HCT116 (cell line): ENCODE results near the gene ABCA3.

Experiments
- CEBPB ChIP-seq: IDR thresholded peaks from 2 replicates; pipeline ENCODE4 v1.6.1; 2012; ENCODE audit warnings: low read depth
- EGR1 ChIP-seq: IDR thresholded peaks from 2 replicates; pipeline ENCODE4 v1.6.1; 2012; ENCODE audit warnings: low read depth
- EZH2 ChIP-seq: fragments of 200-600 bp; sonication (generic); IDR thresholded peaks from 2 replicates; pipeline ENCODE4 v1.6.1; 2017; ENCODE audit warnings: antibody characterized with exemption, mixed run types
- EZH2phosphoT487 ChIP-seq: fragments of 200-600 bp; IDR thresholded peaks from 2 replicates; pipeline ENCODE4 v1.6.1; 2018; ENCODE audit warnings: antibody characterized with exemption, borderline replicate concordance
- JUND ChIP-seq: IDR thresholded peaks from 2 replicates; pipeline ENCODE4 v1.6.1; 2012
- MAX ChIP-seq: IDR thresholded peaks from 2 replicates; pipeline ENCODE4 v1.6.1; 2012
- POLR2A ChIP-seq: IDR thresholded peaks from 2 replicates; pipeline ENCODE4 v1.7.0; 2011; ENCODE audit warnings: borderline replicate concordance; ENCODE audit not compliant: insufficient read depth, insufficient read length; ENCODE audit errors: extremely low read depth
- POLR2AphosphoS5 ChIP-seq: IDR thresholded peaks from 2 replicates; pipeline ENCODE4 v1.6.1; 2011; ENCODE audit warnings: mild to moderate bottlenecking, low read depth, low read length, moderate library complexity
- SIN3A ChIP-seq: IDR thresholded peaks from 2 replicates; pipeline ENCODE4 v1.6.1; 2012; ENCODE audit warnings: low read depth
- TCF7L2 ChIP-seq: IDR thresholded peaks from 2 replicates; pipeline ENCODE4 v1.7.0; 2011; ENCODE audit warnings: borderline replicate concordance, inconsistent platforms; ENCODE audit not compliant: insufficient read depth, insufficient read length; ENCODE audit errors: extremely low read depth
- ZFX ChIP-seq: fragments of 450-650 bp; IDR thresholded peaks from 2 replicates; pipeline ENCODE4 v1.6.1; 2017
- TF ChIP-seq, protein P1 (sequence below), 3 experiments: fragments of 200-600 bp in 1 of 3; sonication (generic) in 1 of 3; IDR thresholded peaks in 2 of 3; conservative IDR thresholded peaks in 1 of 3; 2 replicates each; pipeline ENCODE4 v1.5.1; 2012 to 2017; ENCODE audit warnings: low read depth in 2 of 3, low read length in 2 of 3, antibody characterized with exemption in 1 of 3, borderline replicate concordance in 1 of 3, control low read depth in 1 of 3, mild to moderate bottlenecking in 1 of 3, mixed read lengths in 1 of 3, mixed run types in 1 of 3, moderate library complexity in 1 of 3; ENCODE audit not compliant: insufficient read depth in 1 of 3
- TF ChIP-seq, protein P2 (sequence below): IDR thresholded peaks from 2 replicates; pipeline ENCODE4 v1.6.1; 2012; ENCODE audit warnings: low read depth

DNA sequence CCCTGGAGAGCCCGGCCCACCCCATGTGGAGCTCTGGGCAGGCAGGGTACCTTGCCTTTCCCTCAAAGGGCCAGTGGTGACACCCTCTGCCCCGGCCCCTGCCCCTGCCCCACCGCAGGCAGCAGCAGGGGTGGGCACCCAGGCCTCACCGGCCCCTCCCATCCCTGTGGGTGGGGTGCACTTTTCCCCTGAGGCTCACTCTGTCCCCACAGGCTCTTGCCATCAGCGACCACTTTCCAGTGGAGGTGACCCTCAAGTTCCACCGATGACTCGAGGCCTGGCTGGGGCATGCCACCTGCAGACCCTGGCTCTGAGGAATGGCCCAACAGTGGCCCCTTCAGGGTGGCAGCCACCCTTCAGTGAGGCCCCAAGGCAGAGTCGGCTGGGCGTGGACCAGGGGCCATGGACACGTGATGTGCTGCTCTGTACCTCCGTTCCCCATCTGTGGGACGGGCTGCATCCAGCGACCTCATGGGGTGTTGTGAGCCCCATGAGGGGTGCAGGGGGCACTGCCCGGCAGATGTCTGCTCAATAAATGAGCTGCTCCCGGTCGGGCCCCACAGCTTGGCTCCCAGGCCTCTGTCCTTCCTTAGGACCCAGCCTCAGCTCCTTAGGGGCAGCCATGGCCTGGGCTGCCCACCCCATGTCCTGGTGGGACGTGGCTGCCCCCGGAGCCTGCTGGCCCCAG, 102.2 kb downstream of the ABCA3 start:
- TF ChIP-seq, protein P1, sequence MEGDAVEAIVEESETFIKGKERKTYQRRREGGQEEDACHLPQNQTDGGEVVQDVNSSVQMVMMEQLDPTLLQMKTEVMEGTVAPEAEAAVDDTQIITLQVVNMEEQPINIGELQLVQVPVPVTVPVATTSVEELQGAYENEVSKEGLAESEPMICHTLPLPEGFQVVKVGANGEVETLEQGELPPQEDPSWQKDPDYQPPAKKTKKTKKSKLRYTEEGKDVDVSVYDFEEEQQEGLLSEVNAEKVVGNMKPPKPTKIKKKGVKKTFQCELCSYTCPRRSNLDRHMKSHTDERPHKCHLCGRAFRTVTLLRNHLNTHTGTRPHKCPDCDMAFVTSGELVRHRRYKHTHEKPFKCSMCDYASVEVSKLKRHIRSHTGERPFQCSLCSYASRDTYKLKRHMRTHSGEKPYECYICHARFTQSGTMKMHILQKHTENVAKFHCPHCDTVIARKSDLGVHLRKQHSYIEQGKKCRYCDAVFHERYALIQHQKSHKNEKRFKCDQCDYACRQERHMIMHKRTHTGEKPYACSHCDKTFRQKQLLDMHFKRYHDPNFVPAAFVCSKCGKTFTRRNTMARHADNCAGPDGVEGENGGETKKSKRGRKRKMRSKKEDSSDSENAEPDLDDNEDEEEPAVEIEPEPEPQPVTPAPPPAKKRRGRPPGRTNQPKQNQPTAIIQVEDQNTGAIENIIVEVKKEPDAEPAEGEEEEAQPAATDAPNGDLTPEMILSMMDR (IDR thresholded peaks at IDR 0.05 in 2 of 3, conservative IDR thresholded peaks at IDR 0.05 in 1 of 3; ENCODE audit: borderline replicate concordance in 1 of 3, insufficient read depth in 1 of 3, low read depth in 2 of 3, low read length in 2 of 3): no peak
- TF ChIP-seq MAX (no peak), EZH2phosphoT487 (no peak), SIN3A (no peak; the same call in 1 of the 2 replicates), POLR2A (no peak), EZH2 (no peak), POLR2AphosphoS5 (no peak), CEBPB (no peak), EGR1 (no peak), TCF7L2 (no peak), JUND (no peak), ZFX (no peak)
- TF ChIP-seq, protein P2, sequence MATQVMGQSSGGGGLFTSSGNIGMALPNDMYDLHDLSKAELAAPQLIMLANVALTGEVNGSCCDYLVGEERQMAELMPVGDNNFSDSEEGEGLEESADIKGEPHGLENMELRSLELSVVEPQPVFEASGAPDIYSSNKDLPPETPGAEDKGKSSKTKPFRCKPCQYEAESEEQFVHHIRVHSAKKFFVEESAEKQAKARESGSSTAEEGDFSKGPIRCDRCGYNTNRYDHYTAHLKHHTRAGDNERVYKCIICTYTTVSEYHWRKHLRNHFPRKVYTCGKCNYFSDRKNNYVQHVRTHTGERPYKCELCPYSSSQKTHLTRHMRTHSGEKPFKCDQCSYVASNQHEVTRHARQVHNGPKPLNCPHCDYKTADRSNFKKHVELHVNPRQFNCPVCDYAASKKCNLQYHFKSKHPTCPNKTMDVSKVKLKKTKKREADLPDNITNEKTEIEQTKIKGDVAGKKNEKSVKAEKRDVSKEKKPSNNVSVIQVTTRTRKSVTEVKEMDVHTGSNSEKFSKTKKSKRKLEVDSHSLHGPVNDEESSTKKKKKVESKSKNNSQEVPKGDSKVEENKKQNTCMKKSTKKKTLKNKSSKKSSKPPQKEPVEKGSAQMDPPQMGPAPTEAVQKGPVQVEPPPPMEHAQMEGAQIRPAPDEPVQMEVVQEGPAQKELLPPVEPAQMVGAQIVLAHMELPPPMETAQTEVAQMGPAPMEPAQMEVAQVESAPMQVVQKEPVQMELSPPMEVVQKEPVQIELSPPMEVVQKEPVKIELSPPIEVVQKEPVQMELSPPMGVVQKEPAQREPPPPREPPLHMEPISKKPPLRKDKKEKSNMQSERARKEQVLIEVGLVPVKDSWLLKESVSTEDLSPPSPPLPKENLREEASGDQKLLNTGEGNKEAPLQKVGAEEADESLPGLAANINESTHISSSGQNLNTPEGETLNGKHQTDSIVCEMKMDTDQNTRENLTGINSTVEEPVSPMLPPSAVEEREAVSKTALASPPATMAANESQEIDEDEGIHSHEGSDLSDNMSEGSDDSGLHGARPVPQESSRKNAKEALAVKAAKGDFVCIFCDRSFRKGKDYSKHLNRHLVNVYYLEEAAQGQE: no peak
